ENCODE results near the gene MYH9. TPM values are rescaled to one million over a fixed set of nuclear protein-coding genes. Genes with fewer than 3 reads are reported as not detected.

MYH9 gene
- polyA plus RNA-seq, 2 donors, result 107 to 114 TPM

DNA sequence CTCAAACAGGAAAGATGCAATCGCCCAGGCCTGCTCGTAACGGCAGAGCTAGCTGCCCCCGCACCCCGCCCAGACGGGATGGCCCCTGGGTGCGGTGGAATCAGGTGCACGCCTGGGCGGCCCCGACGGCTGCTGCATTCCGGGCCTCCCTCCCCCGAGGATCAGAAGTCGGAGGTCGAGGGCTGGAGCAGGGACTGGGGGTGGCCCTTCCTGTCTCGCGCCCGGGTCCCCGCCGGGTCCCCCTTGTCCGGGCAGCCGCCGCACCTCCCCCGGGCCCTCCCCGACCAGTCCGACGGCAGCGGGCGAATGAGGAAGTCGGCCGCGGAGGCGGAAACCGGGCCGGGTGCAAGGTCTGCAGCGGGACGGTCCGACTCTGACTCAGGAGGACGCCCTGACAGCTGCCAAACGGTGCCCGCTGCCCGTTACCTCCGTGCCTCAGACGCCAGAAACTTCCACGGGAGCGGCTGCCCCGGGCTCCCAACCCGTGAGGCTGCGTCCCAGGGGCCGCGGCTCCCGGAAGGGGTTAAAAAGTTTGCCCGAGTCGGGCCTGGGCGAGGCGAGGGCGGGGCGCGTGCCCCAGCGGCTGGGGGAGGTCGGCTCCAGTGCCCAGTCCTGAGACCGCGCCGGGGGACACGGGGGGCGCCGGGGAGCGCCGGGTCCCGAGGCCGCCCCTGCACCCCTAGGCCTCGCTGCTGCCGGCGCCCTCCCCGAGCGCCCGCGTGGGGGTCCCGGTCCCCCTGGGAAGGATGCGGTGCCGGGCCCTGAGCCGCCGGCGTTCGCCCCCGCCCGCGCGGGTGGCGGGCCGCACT, 663 bp downstream of the MYH9 start:
- Histone ChIP-seq H3K9me3 (ENCODE audit: control insufficient read depth in 2 of 2, insufficient read depth in 1 of 2, low read depth in 1 of 2, low read length in 1 of 2) (no peaks in the 10 kb centered on the region), H3K4me3 (ENCODE audit: low read depth in 1 of 2, low read length in 2 of 2) (peak overlapping the region; percentile 69 to 97), H3K27ac (ENCODE audit: low read depth in 2 of 2, low read length in 1 of 2) (peak overlapping the region; percentile 98 to 100), H3K36me3 (ENCODE audit: control insufficient read depth in 2 of 2, insufficient read depth in 2 of 2, low read length in 1 of 2) (no peaks in the 10 kb centered on the region), H3K4me1 (ENCODE audit: control insufficient read depth in 2 of 2, insufficient read depth in 2 of 2, low read length in 1 of 2) (peaks cover 0 to 4% of the 10 kb centered on the region in 2 donors), H3K27me3 (ENCODE audit: control insufficient read depth in 1 of 2, insufficient read depth in 2 of 2, low read length in 2 of 2) (no peaks in the 10 kb centered on the region)
- 0% methylated on average over 54 to 91 of the region's 91 CpGs for WGBS, 2 donors

DNA sequence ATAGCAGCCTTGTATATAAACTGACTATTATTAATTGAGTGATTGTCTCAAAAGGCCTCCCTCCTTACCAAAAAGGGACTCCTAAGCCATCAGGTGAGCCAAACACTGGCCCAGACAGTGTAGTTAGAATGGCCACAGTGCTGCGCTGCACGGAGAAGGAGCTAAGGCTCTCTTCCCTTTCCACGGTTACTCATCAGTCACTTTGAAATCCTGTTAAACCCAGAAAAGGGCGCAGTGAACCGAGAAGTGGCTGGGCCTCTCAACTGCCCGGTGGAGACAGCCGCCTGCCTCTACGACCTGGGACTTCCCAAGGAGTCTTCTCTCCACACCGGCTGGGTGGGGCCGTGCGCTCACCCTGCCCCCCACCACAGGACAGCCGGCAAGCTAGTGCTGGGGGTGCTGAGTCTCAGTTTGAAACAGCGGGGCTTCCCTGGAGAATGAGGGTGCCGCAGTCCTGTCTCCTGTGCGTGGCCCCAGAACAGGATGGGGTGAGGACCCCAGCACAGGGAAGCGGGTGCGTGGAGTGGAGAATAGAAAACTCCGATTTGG, 1.3 kb downstream of the MYH9 start:
- WGBS, 2 donors, result 0% methylated on average over 18 of the region's 18 CpGs
- H3K27me3 ChIP-seq (ENCODE audit: control insufficient read depth in 1 of 2, insufficient read depth in 2 of 2, low read length in 2 of 2), result no peaks in the 10 kb centered on the region
- H3K36me3 ChIP-seq (ENCODE audit: control insufficient read depth in 2 of 2, insufficient read depth in 2 of 2, low read length in 1 of 2), result no peaks in the 10 kb centered on the region
- H3K4me3 ChIP-seq (ENCODE audit: low read depth in 1 of 2, low read length in 2 of 2), result peak overlapping the region; percentile 69 to 97
- peaks cover 0 to 4% of the 10 kb centered on the region in 2 donors for H3K4me1 ChIP-seq (ENCODE audit: control insufficient read depth in 2 of 2, insufficient read depth in 2 of 2, low read length in 1 of 2)
- peak overlapping the region; percentile 98 to 100 for H3K27ac ChIP-seq (ENCODE audit: low read depth in 2 of 2, low read length in 1 of 2)
- no peaks in the 10 kb centered on the region for H3K9me3 ChIP-seq (ENCODE audit: control insufficient read depth in 2 of 2, insufficient read depth in 1 of 2, low read depth in 1 of 2, low read length in 1 of 2)

DNA sequence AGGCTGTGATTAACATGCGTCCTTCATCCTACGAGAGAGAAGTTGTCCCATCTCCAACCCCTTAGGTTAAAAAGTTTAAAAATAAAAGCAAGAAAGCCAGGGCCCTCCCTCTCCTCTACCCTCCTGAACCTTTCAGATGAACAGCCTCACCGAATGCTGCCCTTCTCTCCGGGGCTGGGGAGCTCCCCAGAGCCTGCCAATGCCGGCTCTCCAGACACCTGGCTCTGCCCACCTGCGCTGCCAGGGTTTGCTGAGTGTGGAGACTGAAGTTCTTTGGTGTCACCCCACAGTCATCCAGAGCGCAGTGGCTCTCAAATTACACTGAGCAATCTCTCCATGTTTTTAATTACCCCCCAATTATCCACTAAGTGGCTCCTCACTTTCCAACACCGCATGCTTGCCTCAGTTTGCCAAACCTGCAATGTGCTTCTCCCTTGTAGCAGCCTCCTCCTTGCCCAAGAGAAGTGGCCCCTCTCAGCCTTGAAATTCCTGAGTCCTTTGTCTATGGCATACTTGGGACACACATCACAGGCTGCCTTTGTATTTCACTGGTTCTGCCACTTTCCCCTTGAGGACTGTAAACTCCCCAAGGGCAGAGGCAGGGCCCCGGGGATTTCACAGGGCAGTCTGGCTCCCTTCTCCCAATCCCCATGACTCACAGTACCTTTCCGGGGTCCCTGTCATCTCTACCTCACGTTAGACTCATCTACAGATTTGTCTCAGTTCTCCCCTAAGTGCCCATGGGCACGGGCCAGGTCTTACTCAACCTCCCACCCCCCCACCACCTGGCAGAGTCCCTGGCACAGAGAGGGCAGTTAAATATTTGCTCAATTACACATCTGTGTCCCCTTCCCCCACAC, 2.0 kb downstream of the MYH9 start:
- Histone ChIP-seq H3K27me3 (ENCODE audit: control insufficient read depth in 1 of 2, insufficient read depth in 2 of 2, low read length in 2 of 2) (no peaks in the 10 kb centered on the region), H3K4me3 (ENCODE audit: low read depth in 1 of 2, low read length in 2 of 2) (peak overlapping the region; percentile 69 to 97), H3K9me3 (ENCODE audit: control insufficient read depth in 2 of 2, insufficient read depth in 1 of 2, low read depth in 1 of 2, low read length in 1 of 2) (no peaks in the 10 kb centered on the region), H3K36me3 (ENCODE audit: control insufficient read depth in 2 of 2, insufficient read depth in 2 of 2, low read length in 1 of 2) (no peaks in the 10 kb centered on the region), H3K27ac (ENCODE audit: low read depth in 2 of 2, low read length in 1 of 2) (peak overlapping the region; percentile 98 to 100), H3K4me1 (ENCODE audit: control insufficient read depth in 2 of 2, insufficient read depth in 2 of 2, low read length in 1 of 2) (peaks cover 0 to 4% of the 10 kb centered on the region in 2 donors)
- WGBS, 2 donors, result 2% methylated on average over 12 of the region's 12 CpGs

DNA sequence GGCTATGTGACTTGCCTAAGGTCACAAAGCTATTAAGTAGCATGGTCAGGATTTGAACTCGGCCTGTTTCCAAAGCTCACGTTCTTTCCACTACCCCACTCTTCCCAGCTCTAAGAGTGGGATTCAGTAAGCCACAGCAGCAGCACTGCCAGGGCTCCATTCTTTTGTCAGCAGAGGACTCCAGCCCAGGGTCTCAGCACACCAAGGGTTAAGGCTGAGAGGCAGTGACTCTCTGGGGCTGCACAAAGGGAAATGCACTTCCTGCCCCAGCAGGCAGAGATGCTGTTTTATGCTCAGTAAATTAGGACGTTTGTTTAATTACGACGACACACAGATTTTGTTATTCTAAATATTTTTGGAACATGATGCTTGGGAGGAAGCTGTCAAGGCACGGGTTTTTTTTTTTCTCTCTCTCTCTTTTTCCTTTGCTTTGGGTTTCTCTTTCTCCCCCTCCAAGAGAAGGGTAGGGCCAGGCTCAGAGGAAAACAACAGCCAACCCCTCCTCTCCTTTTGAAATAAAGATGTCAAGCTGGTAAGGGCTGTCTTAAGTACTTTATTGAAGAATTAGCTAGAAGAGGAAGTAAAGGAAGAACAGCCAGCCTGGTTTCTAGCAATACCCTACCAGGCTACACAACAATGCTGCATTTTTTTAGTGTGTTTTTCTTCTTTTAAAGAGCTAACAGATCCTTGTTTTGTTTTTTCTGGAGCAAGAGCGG, 2.8 kb downstream of the MYH9 start:
- Histone ChIP-seq H3K9me3 (ENCODE audit: control insufficient read depth in 2 of 2, insufficient read depth in 1 of 2, low read depth in 1 of 2, low read length in 1 of 2) (no peaks in the 10 kb centered on the region), H3K36me3 (ENCODE audit: control insufficient read depth in 2 of 2, insufficient read depth in 2 of 2, low read length in 1 of 2) (peaks cover 0 to under 1% of the 10 kb centered on the region in 2 donors), H3K27ac (ENCODE audit: low read depth in 2 of 2, low read length in 1 of 2) (peak overlapping the region; percentile 98 to 100), H3K4me3 (ENCODE audit: low read depth in 1 of 2, low read length in 2 of 2) (peak overlapping the region; percentile 69 to 97), H3K27me3 (ENCODE audit: control insufficient read depth in 1 of 2, insufficient read depth in 2 of 2, low read length in 2 of 2) (no peaks in the 10 kb centered on the region), H3K4me1 (ENCODE audit: control insufficient read depth in 2 of 2, insufficient read depth in 2 of 2, low read length in 1 of 2) (peaks cover 4% of the 10 kb centered on the region in 2 donors)
- WGBS, 2 donors, result 7 to 9% methylated on average over 7 of the region's 7 CpGs

DNA sequence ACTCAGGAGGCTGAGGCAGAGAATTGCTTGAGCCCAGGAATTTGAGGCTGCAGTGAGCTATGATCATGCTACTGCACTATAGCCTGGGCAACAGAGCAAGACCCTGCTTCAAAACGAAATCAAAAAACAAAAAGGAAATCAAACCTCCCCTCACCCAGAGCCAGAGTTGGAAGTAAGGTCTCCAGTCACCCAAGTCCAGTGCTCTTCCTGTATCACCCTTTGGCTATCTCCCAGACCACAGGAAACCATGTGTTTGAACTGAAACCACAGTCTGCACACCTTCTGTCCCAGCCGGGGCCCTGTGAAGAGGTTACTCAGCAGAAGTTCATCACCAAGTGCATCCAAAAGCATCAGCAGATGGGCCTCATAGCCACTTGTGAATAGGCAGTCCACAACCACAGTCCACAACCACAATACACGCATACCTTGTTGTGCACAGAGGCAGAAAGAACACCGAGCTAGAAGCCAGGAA, 4.6 kb downstream of the MYH9 start:
- Histone ChIP-seq H3K4me1 (ENCODE audit: control insufficient read depth in 2 of 2, insufficient read depth in 2 of 2, low read length in 1 of 2) (peaks cover 5 to 10% of the 10 kb centered on the region in 2 donors), H3K9me3 (ENCODE audit: control insufficient read depth in 2 of 2, insufficient read depth in 1 of 2, low read depth in 1 of 2, low read length in 1 of 2) (no peaks in the 10 kb centered on the region), H3K27ac (ENCODE audit: low read depth in 2 of 2, low read length in 1 of 2) (peak overlapping the region; percentile 58 to 82), H3K36me3 (ENCODE audit: control insufficient read depth in 2 of 2, insufficient read depth in 2 of 2, low read length in 1 of 2) (peaks cover 0 to 5% of the 10 kb centered on the region in 2 donors), H3K4me3 (ENCODE audit: low read depth in 1 of 2, low read length in 2 of 2) (no peak overlapping the region), H3K27me3 (ENCODE audit: control insufficient read depth in 1 of 2, insufficient read depth in 2 of 2, low read length in 2 of 2) (no peaks in the 10 kb centered on the region)
- WGBS, 2 donors, result 23 to 35% methylated on average over 4 of the region's 4 CpGs

DNA sequence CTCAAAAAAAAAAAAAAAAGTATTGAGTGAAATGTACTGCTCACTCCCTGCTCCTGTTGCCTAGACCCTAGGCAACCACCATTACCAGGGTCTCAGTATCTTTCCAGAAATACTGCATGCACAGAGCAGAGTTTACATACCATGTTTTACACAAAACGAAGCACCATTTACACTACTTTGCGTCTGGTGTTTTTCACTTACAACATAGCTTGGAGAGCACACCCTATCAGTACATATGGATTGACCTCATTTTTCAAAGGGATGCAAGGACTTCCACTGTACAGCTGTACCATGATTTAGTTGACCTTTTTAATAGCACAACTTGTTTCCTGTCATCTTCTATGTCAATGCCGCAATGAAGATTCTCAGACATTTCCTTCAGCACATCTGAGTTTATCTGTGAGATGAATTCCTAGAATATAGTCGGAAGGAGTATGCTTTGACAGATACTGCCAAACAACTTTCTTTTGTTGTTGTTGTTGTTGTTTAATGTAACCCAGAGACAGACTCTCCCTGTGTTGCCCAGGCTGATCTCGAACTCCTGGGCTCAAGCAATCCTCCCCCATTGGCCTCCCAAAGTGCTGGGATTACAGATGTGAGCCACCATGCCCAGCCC, 6.1 kb downstream of the MYH9 start:
- no peak overlapping the region for H3K4me3 ChIP-seq (ENCODE audit: low read depth in 1 of 2, low read length in 2 of 2)
- WGBS, 2 donors, result 53 to 61% methylated on average over 5 of the region's 5 CpGs
- no peaks in the 10 kb centered on the region for H3K27me3 ChIP-seq (ENCODE audit: control insufficient read depth in 1 of 2, insufficient read depth in 2 of 2, low read length in 2 of 2)
- peaks cover 5 to 10% of the 10 kb centered on the region in 2 donors for H3K4me1 ChIP-seq (ENCODE audit: control insufficient read depth in 2 of 2, insufficient read depth in 2 of 2, low read length in 1 of 2)
- peak overlapping the region in 1 of 2 donors; percentile 19 for H3K27ac ChIP-seq (ENCODE audit: low read depth in 2 of 2, low read length in 1 of 2)
- peaks cover 0 to 5% of the 10 kb centered on the region in 2 donors for H3K36me3 ChIP-seq (ENCODE audit: control insufficient read depth in 2 of 2, insufficient read depth in 2 of 2, low read length in 1 of 2)
- no peaks in the 10 kb centered on the region for H3K9me3 ChIP-seq (ENCODE audit: control insufficient read depth in 2 of 2, insufficient read depth in 1 of 2, low read depth in 1 of 2, low read length in 1 of 2)

DNA sequence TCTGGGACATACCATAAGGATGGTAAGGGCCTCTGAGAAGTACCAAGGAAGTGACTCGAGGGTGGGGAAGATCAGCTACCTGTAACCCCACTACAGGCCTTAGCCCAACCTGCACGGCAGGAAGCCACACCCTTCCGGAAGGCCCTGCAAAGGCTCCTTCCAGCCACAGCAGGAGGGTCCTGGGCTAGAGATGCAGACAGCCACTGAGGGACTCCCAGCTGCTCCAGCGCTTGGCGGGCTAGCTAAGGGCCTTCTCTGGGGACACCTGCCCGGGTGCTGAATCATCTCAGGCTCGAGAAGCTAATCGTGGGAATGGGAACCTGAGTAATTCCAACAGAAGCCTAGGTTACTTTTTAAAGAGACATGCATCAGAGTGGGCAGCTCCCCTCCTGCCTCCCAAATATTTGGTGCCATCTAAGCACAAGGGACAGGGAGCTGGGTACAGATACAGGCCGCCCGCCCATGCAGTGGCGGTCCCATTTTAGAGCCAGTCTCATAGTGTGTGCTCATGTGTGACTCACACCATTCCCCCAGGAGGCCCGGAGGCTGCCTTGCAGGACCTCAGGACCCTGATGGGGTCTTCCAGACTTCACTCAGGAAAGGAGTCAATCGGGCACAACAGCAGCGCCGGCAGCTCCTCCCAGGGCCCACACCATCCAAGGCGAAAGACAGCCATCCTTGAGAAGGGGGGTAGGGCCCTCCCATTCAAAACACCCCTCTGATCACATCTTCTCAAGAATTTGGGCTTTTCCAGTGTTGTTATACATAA, 8.0 kb downstream of the MYH9 start:
- Histone ChIP-seq H3K27me3 (ENCODE audit: control insufficient read depth in 1 of 2, insufficient read depth in 2 of 2, low read length in 2 of 2) (no peaks in the 10 kb centered on the region), H3K27ac (ENCODE audit: low read depth in 2 of 2, low read length in 1 of 2) (peak overlapping the region; percentile 60 to 69), H3K36me3 (ENCODE audit: control insufficient read depth in 2 of 2, insufficient read depth in 2 of 2, low read length in 1 of 2) (peaks cover 0 to 7% of the 10 kb centered on the region in 2 donors), H3K9me3 (ENCODE audit: control insufficient read depth in 2 of 2, insufficient read depth in 1 of 2, low read depth in 1 of 2, low read length in 1 of 2) (no peaks in the 10 kb centered on the region), H3K4me3 (ENCODE audit: low read depth in 1 of 2, low read length in 2 of 2) (no peak overlapping the region), H3K4me1 (ENCODE audit: control insufficient read depth in 2 of 2, insufficient read depth in 2 of 2, low read length in 1 of 2) (peaks cover 8 to 18% of the 10 kb centered on the region in 2 donors)
- WGBS, 2 donors, result 42 to 53% methylated on average over 16 of the region's 16 CpGs

DNA sequence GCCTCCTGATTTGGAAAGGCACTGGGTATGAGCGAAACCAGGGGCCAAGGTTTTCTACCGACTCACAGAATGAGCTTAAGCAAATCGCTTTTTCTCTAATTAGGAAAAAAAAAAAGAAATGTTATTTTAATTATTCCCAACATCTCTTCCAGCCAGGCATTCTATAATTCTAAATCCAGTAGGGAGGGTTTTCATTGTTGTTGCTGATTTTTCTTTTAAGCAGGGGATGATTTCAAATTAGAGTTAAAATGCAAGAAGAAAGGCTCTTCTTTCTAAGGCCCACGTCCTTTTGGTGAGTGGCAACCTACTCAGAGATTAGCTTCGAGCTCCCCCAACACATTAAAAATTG, 8.9 kb downstream of the MYH9 start:
- 55 to 60% methylated on average over 5 of the region's 5 CpGs for whole genome bisulfite sequencing, 2 donors
- Histone ChIP-seq H3K4me3 (ENCODE audit: low read depth in 1 of 2, low read length in 2 of 2) (no peak overlapping the region), H3K27me3 (ENCODE audit: control insufficient read depth in 1 of 2, insufficient read depth in 2 of 2, low read length in 2 of 2) (no peaks in the 10 kb centered on the region)

More for the DNA sequence above, 8.9 kb downstream of the MYH9 start:
- H3K27ac ChIP-seq (ENCODE audit: low read depth in 2 of 2, low read length in 1 of 2), result peak overlapping the region; percentile 56 to 67
- H3K36me3 ChIP-seq (ENCODE audit: control insufficient read depth in 2 of 2, insufficient read depth in 2 of 2, low read length in 1 of 2), result peaks cover 0 to 7% of the 10 kb centered on the region in 2 donors
- peaks cover 8 to 22% of the 10 kb centered on the region in 2 donors for H3K4me1 ChIP-seq (ENCODE audit: control insufficient read depth in 2 of 2, insufficient read depth in 2 of 2, low read length in 1 of 2)
- H3K9me3 ChIP-seq (ENCODE audit: control insufficient read depth in 2 of 2, insufficient read depth in 1 of 2, low read depth in 1 of 2, low read length in 1 of 2), result no peaks in the 10 kb centered on the region
